Suppressor macrophage treated with lipopolysaccharide for 4 hours (primary cell): Measurements from ENCODE around the gene UVRAG.

ENCODE experiments used
- DNase-seq: peaks from one replicate; pipeline ENCODE4 v3.0.0-alpha.2; 2020

The UVRAG gene

DNA sequence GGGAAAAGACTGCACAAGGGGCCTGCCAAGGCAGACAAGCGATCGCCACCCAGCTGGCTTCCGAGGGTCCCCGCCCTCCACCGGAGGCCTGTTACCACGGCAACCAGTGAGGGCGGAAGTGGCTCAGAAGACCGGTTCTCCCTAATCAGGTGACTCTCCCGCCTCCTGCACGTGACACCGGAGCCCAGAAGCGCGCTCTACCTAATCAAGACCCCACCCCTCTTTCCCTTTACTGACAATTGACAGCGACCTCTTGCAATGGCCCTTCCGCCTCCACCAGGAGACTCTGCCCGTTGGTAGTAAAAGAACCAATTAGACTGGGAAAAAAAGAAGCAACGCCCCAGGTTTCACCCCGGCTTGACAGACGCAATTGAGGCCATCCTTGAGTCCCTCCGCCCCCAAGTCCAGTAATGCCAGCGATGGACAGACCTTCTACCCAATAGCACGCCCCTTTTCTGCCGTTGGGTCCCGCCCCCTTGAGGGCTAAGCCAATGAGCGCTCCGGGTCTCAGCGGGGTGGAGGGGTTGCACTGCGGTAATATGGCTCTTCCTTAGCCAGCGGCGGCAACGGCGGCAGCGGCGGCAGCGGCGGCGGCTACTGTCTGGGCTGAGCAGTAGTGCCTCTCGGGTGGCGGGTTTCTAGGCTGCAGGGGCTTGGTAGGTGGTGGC lies at the start of gene UVRAG:
Gene UVRAG (plus strand): TSS at position 534 of the 668 bp plus-strand sequence. CDS start 198 bp downstream, outside the sequence.
- peak; percentile 99 for DNase-seq

DNA sequence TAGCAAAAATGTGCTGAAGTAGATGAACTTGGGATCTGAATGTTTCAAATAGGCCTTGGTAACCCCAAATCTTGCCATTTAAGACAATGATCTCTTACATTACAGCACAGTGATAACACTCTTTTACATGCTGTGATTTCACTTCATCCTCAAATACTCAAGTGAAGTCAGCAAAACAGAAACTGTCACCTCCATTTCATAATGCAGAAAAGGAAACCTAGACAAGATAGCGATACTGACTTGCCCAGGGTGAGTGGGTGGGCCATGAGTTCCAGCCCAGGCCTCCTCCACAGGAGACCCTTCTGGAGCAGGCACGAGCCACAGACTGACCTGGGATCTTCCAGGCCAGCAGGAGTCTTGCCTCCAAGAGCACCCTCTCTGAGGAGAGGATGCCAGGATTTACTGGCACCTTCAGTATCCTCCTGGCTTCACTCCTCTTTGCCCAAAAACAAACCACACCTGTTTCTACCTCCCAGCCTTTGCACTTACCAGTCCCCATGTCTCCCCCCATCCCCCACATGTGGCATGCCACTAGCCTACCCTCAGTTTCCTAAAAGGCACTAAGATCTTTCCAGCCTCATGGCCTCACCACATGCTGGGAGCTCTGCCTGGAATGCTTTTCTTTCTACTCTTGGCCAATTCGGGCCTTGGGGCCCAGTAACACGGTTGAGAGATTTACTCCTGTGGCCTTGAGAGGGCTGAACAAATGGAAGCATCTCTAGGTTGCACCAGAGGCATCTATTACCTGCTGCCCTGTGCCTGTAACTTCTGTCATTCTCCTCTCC lies 48.4 kb upstream of the UVRAG start:
- DNase-seq = peak; percentile 54

- no peak for DNase-seq
Measured at GRCh38 chr11:75767228-75767572, 47.8 kb upstream of the UVRAG start.

DNA sequence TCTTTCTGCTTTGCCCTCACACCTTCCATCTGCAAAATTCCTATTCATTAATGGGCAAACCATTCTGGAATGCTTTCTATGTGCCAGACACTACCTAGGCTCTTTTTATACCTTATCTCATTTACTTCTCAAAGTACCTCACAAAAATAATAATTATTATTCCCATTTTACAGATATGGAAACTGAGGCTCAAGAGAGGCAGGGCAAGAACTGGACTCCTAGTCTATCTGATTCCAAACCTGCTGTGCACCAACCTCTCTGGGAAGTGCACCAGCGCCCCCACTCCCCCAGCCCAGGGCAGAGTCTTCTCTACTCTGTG lies 47.3 kb upstream of the UVRAG start:
- DNase-seq = no peak

GRCh38 chr11:75768112-75768908 lies 46.7 kb upstream of the UVRAG start, which contains the start of gene DGAT2:
Gene DGAT2 (plus strand): TSS chr11:75768778. CDS start chr11:75768992, 214 bp downstream.
- DNase-seq = peak; percentile 73

GRCh38 chr11:75768909-75769771 lies 45.9 kb upstream of the UVRAG start:
- no peak for DNase-seq

DNA sequence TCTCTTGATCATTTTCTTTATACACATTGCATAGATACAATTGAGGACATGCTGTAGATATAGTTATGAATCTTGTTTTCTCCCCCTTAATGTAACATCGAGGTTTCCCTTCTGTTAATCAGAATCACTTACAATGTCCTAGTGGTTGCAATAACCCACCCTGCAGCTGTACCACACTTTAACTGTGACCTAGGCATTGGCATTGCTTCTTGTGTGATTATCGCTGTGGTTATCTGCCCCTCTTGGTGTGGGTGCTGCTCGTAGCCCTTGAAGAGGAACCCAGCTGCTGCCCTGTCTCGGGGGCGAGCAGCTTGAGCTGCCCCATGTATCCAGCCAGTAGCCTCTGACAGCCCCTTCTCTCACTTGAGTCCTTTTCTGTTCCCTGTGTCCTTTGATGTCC lies 44.9 kb upstream of the UVRAG start:
- DNase-seq = no peak

- peak; percentile 91 for DNase-seq
Measured at GRCh38 chr11:75771646-75772410, 43.2 kb upstream of the UVRAG start.

DNA sequence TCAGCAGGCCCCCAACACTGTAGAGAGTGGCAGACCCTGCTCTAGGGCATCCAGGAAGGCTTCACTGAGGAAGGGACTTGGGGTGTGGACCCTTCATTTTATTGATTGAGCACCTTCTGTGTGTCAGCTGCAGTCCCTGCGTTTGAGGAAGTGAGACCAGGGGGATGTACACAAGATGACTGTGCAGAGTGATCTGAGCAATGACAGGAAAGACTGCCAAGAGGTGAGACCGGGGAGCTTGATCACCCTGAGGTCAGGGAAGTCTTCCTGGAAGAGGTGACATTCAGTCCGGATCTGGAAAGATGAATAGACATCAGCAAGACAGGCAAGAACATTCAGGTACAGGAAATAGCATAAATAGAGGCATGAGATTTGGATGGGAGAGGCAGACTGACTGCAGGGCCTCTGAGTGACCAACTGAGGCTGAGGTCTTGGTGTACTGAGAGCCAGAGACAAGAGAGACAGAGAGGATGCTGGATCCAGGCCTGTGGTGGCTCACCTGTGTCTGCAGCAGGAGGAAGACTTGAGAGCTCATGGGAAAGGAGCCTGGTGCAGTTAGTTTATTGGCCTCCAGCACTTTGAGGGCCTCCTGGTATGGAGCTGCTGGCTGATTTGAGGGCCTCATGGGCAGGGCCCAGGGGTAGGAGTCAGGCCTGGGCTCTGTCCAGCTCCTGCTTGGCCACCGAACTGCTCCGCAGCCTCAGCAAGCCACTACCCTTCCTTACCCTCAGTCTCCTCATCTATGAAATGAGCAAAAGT lies 41.2 kb upstream of the UVRAG start:
- peak; percentile 77 for DNase-seq

GRCh38 chr11:75775056-75775455 lies 40.0 kb upstream of the UVRAG start:
- DNase-seq = no peak

GRCh38 chr11:75776546-75776945 lies 38.5 kb upstream of the UVRAG start:
- DNase-seq = no peak

- DNase-seq = peak; percentile 56
Measured at GRCh38 chr11:75777461-75778110, 37.4 kb upstream of the UVRAG start.

DNA sequence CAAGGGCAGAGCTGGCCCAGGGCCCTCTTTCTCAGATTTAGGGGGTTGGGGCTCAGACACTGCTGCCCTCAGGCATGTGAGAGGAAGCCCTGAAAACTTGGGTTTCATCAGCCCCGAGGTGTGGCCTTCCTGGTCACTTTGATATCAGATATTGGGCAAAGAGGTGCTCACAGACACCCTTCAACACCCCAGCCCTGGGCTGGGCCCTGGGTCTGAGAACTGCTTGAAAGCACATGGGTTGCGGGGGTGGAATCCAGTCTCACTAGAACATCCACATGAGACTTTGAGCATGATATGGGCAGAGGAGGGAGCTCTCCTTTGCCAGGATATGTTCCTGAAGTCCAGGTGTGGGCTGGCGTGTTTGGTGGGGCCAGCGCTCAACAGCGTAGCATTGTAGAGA lies 36.0 kb upstream of the UVRAG start:
- DNase-seq = no peak

DNA sequence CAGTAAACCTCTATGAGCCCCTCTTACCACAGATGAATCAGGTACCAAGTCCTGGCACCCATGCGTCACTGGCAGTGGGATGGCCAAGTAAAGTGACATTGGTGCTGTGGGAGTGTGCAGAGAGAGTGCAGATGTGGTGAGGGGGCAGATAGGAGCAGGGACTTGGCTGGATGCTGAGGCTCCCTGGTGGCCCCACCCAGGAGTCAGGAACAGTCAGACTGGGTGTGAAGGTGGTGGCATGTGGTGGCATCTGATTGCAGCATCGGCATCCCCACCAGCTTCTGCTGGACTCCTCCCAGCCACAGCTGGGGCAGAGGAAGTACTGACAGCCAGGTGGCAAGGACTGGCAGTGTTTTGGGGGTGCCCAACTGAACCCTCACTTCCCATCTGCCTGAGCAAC lies 35.0 kb upstream of the UVRAG start:
- DNase-seq = no peak

GRCh38 chr11:75780888-75781287 lies 34.1 kb upstream of the UVRAG start:
- no peak for DNase-seq

GRCh38 chr11:75781296-75781695 lies 33.7 kb upstream of the UVRAG start:
- no peak for DNase-seq

GRCh38 chr11:75781831-75782230 lies 33.2 kb upstream of the UVRAG start:
- DNase-seq = no peak

GRCh38 chr11:75782540-75783263 lies 32.3 kb upstream of the UVRAG start:
- no peak for DNase-seq

DNA sequence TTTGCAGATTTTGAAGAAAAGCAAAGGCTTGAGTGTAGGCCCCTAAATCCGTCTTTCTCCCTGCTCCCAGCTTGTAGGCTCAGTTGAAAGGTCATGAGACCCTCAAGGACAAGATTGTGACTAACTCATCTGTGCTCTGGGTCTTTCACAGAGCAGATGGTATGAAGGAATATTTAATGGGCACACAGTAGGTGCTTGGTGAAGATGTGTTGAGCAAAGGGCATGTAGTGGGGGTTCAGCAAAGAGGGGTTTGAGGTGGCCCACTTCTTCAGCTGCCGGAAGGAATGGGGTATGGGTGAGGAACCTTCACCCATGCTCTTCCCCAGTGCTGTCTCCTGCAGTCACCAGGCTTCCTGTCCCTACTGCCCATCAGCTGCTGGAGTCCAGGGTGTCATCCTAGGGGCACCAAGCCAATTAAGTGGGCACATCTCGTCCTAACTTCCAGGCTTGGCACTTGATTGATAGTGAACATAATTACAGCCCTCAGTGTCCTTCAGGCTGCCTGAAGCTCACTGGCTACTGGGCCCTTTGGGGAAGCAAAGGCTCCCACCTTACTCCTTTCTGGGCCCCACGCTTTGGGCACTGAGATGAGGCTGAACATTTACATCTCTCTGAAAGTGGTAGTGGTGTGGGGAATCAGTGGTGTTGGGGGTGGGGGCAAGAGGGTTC lies 31.5 kb upstream of the UVRAG start:
- no peak for DNase-seq
